GM21390 (cell line): Measurements from ENCODE around the gene CHST11.
"Not testable (repeated sequence)": the region's sequence is repeated elsewhere in the genome, so short reads cannot be mapped to it uniquely, and the experiment has no call there.

Source experiments
- ATAC-seq: cut with Tn5 transposase; IDR thresholded peaks from one replicate; pipeline ENCODE4 v1.9.1; 2021; ENCODE audit not compliant: unreplicated experiment

Gene CHST11

DNA sequence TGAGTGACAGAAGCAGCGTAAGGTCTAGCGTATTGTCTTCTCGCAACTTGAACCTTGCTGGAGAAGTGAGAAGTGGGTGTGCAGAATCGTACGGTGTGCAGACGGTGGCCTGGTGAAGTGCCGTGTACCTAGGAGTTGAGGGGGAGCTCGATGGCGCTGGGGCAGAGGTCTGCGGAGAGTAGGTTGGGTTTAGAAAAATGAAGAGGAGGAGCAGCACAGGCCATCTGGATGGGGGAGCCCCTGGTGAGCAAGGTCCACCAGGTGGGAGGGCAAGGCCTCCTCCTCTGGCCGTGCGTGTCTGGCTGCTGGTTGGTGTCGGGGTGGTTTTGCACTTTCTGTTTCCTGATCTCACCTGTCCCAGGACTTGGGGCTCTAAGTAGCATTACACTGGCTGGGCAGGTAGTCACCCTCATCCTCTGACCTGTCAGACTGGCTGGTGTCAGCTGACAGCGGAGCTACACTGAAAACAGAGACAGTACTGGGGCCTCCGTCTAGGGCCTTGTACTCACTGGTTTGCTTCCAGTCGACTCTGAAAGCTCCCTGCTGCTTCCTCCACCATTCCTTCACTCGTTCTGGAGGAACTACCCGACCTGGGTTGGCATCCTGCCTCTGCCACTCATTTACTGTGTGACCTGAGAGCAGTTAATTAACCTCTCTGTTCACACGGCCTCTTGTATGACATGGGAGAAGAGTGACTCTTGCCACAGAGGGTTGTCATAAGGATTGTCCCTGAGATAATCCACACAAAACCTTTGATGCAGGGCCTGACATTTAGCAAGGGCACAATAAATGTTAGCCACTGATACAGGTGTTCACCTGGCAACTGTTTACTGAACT lies 273.1 kb downstream of the CHST11 start:
- no peak for ATAC-seq

DNA sequence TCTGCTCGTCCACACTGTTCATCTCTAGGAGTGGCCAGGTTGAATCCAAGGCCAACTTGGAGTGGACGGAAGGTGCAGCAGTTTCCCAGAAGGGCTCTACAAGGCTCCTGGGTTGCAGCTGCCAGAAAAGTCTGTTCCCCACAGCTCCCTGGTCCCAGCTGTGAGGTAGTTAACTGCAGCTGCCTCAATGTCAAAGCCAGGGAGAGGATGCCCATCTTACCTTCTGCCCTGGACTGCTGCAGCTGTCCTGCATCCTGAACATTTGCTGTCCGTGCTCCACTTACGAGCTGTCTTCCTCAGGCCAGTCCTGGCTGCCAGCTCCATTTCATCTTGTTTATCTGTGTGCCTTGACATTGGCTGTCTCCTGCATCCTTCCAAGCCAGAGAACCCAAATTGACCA lies 274.0 kb downstream of the CHST11 start:
- no peak for ATAC-seq

DNA sequence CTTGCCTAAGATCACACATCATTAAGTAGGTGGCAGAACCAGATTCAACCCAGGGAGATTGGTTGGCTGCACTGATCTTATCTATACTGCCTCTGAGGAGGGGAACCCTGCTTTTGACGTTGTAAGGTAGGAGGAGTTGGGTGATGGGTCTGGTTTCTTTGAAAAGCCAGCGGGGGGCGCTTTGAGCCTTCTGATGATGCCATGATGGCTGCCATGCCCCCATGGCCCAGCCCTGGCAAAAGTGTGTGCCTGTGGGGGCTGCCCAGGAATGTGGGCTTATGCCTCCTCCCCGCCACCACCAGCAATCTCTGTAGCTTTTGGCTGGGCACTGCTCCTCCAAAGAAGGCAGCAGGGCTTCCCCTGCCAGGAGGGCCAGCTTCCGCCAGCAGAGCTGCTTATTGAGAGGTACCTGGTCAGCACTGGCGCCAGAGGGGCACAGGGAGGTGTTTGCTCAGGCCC lies 277.0 kb downstream of the CHST11 start:
- no peak for ATAC-seq

DNA sequence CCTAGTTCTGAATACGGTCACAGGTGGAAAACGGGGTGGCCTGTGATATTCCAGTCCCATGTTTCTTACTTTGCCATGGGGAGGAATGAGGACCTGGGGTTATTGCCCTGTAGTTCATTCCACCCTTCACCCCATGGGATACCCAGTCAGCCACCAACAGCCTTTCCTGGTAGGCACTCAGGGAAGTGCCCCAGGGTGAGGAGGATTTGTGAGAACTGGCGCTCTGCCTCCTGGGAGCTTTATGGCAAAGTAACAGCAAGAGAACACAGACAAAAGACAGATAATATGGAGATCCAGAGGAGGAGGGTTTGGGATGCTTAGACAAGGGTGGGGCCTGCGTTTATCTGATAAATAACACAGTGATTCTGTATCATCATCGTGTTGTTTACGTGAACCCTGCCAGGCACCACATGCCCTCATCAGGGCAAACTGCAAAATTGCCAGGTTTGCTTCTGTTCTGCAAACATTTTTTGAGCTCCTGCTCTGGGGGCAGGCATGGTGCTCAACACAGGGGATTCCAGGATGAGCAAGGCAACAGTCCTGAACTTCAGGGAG lies 277.9 kb downstream of the CHST11 start:
- ATAC-seq: no peak

- ATAC-seq: no peak
Measured at GRCh38 chr12:104735801-104736200, 279.1 kb downstream of the CHST11 start.

DNA sequence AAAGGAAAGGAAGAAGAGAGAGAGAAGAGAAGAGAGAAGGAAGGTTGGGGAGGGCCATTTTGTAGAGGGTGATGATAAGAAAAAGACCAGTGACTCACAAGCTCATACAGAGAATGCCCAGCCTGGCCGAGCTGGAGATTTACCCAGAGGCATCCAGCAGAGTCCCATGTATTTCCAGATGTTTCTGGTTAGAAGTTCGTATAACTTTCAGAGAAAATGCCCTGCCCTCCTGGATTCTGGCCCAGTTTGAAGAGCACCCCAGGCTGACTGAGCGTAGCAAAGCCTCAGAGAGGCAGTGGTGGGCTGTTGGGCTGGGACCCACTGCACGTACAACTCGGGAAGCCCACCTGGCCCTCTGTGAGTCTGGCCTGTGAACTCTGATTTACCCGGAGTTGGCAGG lies 279.6 kb downstream of the CHST11 start:
- ATAC-seq: no peak

GRCh38 chr12:104737113-104737512 lies 280.4 kb downstream of the CHST11 start:
- no peak for ATAC-seq

DNA sequence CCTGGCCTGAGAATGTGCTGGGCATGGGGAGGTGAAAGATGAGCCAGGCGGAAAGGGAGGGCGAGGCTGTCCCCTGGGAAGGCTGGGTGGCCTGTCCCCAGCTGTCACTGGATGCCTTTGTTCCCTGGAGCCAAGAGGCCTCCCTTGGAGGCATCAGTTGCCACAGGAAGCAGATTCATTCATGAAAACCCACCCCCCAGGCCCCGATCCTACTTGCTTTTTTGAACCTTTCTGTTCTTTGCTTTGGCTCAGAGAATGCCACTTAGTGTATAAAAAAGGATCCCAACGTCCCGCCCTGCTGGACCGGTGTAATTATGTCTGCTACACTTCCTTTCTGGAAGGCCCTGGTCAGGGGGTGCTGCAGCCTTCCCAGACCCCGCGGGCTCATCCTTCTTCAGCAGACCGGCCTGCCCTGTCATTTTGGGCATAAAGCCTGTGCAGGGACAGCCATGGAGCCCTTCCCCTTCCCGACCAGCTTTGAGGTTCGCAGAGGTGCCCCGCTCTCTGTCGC lies 281.1 kb downstream of the CHST11 start:
- no peak for ATAC-seq

DNA sequence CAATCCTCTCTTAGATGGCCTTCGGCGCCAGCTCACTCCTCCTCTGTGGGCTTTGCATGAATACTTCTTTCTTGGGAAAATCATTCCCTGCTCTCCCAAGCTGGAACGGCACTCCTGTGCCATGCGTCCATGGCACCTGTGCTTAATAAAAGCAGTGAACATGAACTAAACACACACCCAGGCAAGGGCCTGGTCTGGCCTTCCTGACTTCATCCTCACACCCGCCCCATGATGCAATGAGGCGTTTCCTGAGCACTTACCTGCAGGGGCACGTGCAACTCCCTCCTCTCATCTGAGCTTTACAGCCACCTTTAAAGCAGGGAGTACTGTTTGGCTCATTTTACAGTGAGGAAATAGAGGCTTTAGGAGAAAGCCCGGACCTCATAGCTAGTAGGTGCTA lies 281.6 kb downstream of the CHST11 start:
- ATAC-seq: no peak

DNA sequence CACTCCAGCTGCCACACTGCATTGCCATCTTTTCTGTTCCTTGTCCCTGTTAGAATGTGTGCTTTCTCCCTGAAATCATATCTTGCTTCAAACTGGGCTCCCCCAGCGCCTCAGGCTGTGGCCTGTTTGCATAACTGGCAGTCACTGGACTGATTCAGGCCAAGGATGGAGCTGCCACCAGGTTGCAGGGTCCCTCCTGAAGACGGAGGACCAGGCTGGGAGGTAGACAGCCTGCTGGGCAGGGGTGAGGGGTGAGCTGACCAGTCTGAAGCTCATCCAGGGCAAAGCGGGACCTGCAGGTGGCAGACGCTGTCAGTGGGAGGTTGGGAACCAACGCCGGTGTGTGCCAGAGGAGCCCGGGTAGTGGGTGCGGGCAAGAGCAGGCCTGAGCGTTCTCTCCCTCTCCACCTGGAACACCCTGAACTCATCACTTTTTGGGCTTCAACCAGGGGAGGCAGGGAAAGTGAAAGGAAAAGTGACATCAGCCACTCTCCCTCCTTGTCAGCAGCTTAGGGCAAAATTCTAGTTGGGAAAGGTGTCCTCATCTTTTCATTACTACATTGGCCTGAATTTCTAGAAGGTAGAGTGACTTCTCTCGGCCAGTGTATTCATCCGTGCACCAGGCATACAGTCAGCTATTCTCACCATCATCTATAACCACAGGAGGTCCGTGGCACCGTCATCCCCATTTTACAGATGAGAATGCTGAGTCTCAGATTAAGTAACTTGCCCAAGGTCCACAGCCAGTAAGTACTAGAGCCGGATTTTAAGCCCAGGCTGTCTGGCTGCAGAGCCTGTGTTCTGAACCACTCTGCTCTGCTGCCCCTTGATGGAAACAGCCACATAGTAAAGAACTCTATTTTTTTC lies 282.3 kb downstream of the CHST11 start:
- ATAC-seq: no peak

GRCh38 chr12:104740668-104741067 lies 283.9 kb downstream of the CHST11 start:
- peak; percentile 72 for ATAC-seq

GRCh38 chr12:104741077-104741476 lies 284.3 kb downstream of the CHST11 start:
- peak; percentile 24 for ATAC-seq

GRCh38 chr12:104741497-104742367 lies 285.0 kb downstream of the CHST11 start:
- ATAC-seq: no peak

- no peak for ATAC-seq
Measured at GRCh38 chr12:104742551-104743201, 285.9 kb downstream of the CHST11 start.

DNA sequence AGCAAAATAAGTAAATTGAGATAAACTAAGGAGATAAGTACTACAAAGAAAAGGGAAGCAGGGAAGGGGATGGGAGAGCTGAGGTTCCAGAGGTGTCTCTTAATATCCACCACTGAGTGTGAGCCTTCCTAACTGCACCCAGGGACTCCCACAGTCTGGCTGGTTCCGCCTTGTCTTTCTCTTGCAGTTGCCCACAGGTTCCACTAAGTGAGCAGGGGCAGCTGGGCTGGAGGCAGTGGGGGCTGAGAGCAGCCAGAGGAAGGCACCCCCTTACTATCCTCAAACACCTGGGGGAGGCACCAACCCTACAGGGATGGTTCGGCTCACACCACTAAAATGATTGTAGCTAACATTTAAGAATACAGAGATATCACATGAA lies 286.4 kb downstream of the CHST11 start:
- ATAC-seq: no peak

GRCh38 chr12:104743753-104744548 lies 287.2 kb downstream of the CHST11 start:
- ATAC-seq: not testable (repeated sequence)

- ATAC-seq: no peak
Measured at GRCh38 chr12:104746467-104747088, 289.8 kb downstream of the CHST11 start.

- no peak for ATAC-seq
Measured at GRCh38 chr12:104747330-104747729, 290.6 kb downstream of the CHST11 start.

- no peak for ATAC-seq
Measured at GRCh38 chr12:104747955-104748354, 291.2 kb downstream of the CHST11 start.
